Neuronal stem cell (in vitro differentiated cells): ENCODE measurements around the gene CCDC85C.

Experiments used
- DNase-seq: peaks from one replicate; pipeline ENCODE4 v3.0.0-alpha.2; 2013; ENCODE audit warnings: low spot score
- H2AFZ ChIP-seq: one replicate; pipeline ENCODE4 v1.6.1; 2013; ENCODE audit warnings: mild to moderate bottlenecking, low read length, inconsistent platforms
- H2AK5ac ChIP-seq: 2 replicates; pipeline ENCODE4 v1.6.1; 2013; ENCODE audit warnings: low read depth, mild to moderate bottlenecking, inconsistent platforms, low read length, moderate library complexity, mixed read lengths
- H2BK120ac ChIP-seq: 2 replicates; pipeline ENCODE4 v1.6.1; 2013; ENCODE audit warnings: low read depth, mild to moderate bottlenecking, inconsistent platforms, low read length, moderate library complexity, mixed read lengths
- H2BK12ac ChIP-seq: one replicate; pipeline ENCODE4 v1.6.1; 2013; ENCODE audit warnings: low read length, inconsistent platforms
- H2BK15ac ChIP-seq: 2 replicates; pipeline ENCODE4 v1.6.1; 2013; ENCODE audit warnings: mild to moderate bottlenecking, low read length, inconsistent platforms, mixed read lengths
- H2BK5ac ChIP-seq: one replicate; pipeline ENCODE4 v1.6.1; 2013; ENCODE audit warnings: inconsistent platforms, mild to moderate bottlenecking, low read length, moderate library complexity
- H3K14ac ChIP-seq: one replicate; pipeline ENCODE4 v1.6.1; 2013; ENCODE audit warnings: low read length, inconsistent platforms
- H3K18ac ChIP-seq: 2 replicates; pipeline ENCODE4 v1.6.1; 2013; ENCODE audit warnings: low read length, inconsistent platforms
- H3K23ac ChIP-seq: 2 replicates; pipeline ENCODE4 v1.6.1; 2013; ENCODE audit warnings: low read depth, mild to moderate bottlenecking, mixed read lengths, low read length, inconsistent platforms; ENCODE audit not compliant: poor library complexity
- H3K27ac ChIP-seq: replicated peaks from 3 replicates; pipeline ENCODE4 v1.5.1; 2013; ENCODE audit warnings: low read length, inconsistent platforms
- H3K27me3 ChIP-seq, 3 experiments: 2 replicates each; pipeline ENCODE4 v1.6.1; 2013; ENCODE audit warnings: low read length in 3 of 3, mild to moderate bottlenecking in 2 of 3, inconsistent platforms in 1 of 3, low read depth in 1 of 3, mixed read lengths in 1 of 3, moderate library complexity in 1 of 3; ENCODE audit not compliant: control insufficient read depth in 3 of 3, insufficient read depth in 3 of 3
- H3K36me3 ChIP-seq, 2 donors: replicated peaks in 1 of 2; 2 replicates each; pipeline ENCODE4 v1.6.1; 2013; ENCODE audit warnings: low read length in 2 of 2; ENCODE audit not compliant: control insufficient read depth in 2 of 2, insufficient read depth in 2 of 2
- H3K4ac ChIP-seq: 2 replicates; pipeline ENCODE4 v1.6.1; 2013; ENCODE audit warnings: inconsistent platforms, mild to moderate bottlenecking, low read length, moderate library complexity
- H3K4me1 ChIP-seq, 2 donors: 1 replicate in 1 of 2; 2 replicates in 1 of 2; pipeline ENCODE4 v1.6.1; 2013; ENCODE audit warnings: low read length in 2 of 2, low read depth in 1 of 2; ENCODE audit not compliant: control insufficient read depth in 2 of 2, insufficient read depth in 1 of 2
- H3K4me2 ChIP-seq: one replicate; pipeline ENCODE4 v1.6.1; 2013; ENCODE audit warnings: mild to moderate bottlenecking, low read length, inconsistent platforms; ENCODE audit not compliant: insufficient read depth, poor library complexity, severe bottlenecking
- H3K4me3 ChIP-seq, 2 donors: 2 replicates each; pipeline ENCODE4 v1.5.1; 2013; ENCODE audit warnings: low read length in 2 of 2, mild to moderate bottlenecking in 2 of 2, inconsistent platforms in 1 of 2, moderate library complexity in 1 of 2
- H3K79me1 ChIP-seq: one replicate; pipeline ENCODE4 v1.6.1; 2013; ENCODE audit warnings: low read depth, mild to moderate bottlenecking, inconsistent platforms, low read length, moderate library complexity
- H3K9ac ChIP-seq: one replicate; pipeline ENCODE4 v1.6.1; 2013; ENCODE audit warnings: mild to moderate bottlenecking, low read depth, low read length, inconsistent platforms; ENCODE audit not compliant: poor library complexity
- H3K9me3 ChIP-seq, 2 donors: replicated peaks in 1 of 2; 2 replicates each; pipeline versions ENCODE3 to v1.6.1; 2013; ENCODE audit warnings: low read length in 2 of 2, mild to moderate bottlenecking in 2 of 2, inconsistent platforms in 1 of 2, low read depth in 1 of 2, mixed read lengths in 1 of 2, moderate library complexity in 1 of 2; ENCODE audit not compliant: control insufficient read depth in 2 of 2, insufficient read depth in 1 of 2
- H4K8ac ChIP-seq: one replicate; pipeline ENCODE4 v1.6.1; 2013; ENCODE audit warnings: low read depth, mild to moderate bottlenecking, inconsistent platforms, low read length, moderate library complexity
- H4K91ac ChIP-seq: one replicate; pipeline ENCODE4 v1.6.1; 2013; ENCODE audit warnings: low read length, low read depth, mild to moderate bottlenecking, inconsistent platforms; ENCODE audit not compliant: poor library complexity
- WGBS, 2 donors: extraction: QIAGEN DNeasy Blood & Tissue Kit; methylation state at CpG; one replicate each; pipeline ENCODE4 v1.1.7; 2013; ENCODE audit warnings: missing lambda C conversion rate in 2 of 2, mixed read lengths in 1 of 2; ENCODE audit not compliant: insufficient read length in 2 of 2, insufficient replicate concordance in 1 of 2; ENCODE audit errors: extremely low coverage in 2 of 2; 5-methylcytosine and 5-hydroxymethylcytosine counted together

CCDC85C gene

GRCh38 chr14:99479160-99479905, 124.7 kb downstream of the CCDC85C start:
- Histone ChIP-seq H3K27me3 (no peaks in the 10 kb centered on the region), H3K18ac (no peak overlapping the region), H2BK5ac (no peak overlapping the region), H2BK120ac (no peak overlapping the region), H4K91ac (no peak overlapping the region), H3K4me2 (peak overlapping the region; percentile 83), H3K14ac (no peak overlapping the region), H2AK5ac (no peak overlapping the region), H3K27ac (no peak overlapping the region), H3K4me1 (peaks cover 2 to 12% of the 10 kb centered on the region in 2 donors), H3K4ac (no peak overlapping the region), H2BK15ac (no peak overlapping the region), H3K4me3 (peak overlapping the region; percentile 75 to 97), H2BK12ac (no peak overlapping the region), H3K9ac (peak overlapping the region; percentile 87), H3K9me3 (no peaks in the 10 kb centered on the region), H3K79me1 (peaks cover 5% of the 10 kb centered on the region), H4K8ac (no peak overlapping the region), H3K36me3 (no peaks in the 10 kb centered on the region), H2AFZ (peak overlapping the region; percentile 87), H3K23ac (peak overlapping the region; percentile 76)
- DNase-seq: no peak
- no CpG with 5 or more reads among the region's 18 CpGs for WGBS, 2 donors

DNA sequence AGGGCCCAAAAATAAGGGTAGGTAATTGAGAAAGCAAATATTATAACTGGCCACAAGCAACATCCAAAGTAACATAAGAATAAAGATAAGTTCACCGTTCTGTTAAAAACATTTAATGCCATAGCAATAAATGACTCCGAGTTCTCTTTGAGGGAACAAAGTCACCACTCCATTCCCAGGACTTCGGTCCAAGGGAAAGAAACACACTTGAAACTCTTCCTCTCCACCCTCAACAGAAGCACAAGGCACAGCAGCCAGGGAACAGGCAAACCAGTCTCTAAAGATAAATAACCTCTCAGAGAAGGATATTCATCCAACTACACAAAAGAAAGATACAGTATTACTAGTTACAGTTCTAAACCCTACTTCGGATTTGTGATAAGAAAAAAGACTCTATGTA, 125.9 kb downstream of the CCDC85C start:
- no peaks in the 10 kb centered on the region for H3K36me3 ChIP-seq
- H3K27ac ChIP-seq: no peak overlapping the region
- H2BK15ac ChIP-seq: no peak overlapping the region
- no peaks in the 10 kb centered on the region for H3K27me3 ChIP-seq
- no peak overlapping the region for H3K4ac ChIP-seq
- H2BK120ac ChIP-seq: no peak overlapping the region
- H3K18ac ChIP-seq: no peak overlapping the region
- no peak overlapping the region for H2BK5ac ChIP-seq
- H3K9ac ChIP-seq: no peak overlapping the region
- no peak for DNase-seq
- no peak overlapping the region for H3K4me3 ChIP-seq
- H3K79me1 ChIP-seq: peaks cover 5% of the 10 kb centered on the region
- H2AFZ ChIP-seq: no peak overlapping the region
- H2AK5ac ChIP-seq: no peak overlapping the region
- peaks cover 2 to 9% of the 10 kb centered on the region in 2 donors for H3K4me1 ChIP-seq
- H2BK12ac ChIP-seq: no peak overlapping the region
- no peak overlapping the region for H3K14ac ChIP-seq
- H3K9me3 ChIP-seq: no peaks in the 10 kb centered on the region
- H4K8ac ChIP-seq: no peak overlapping the region
- no peak overlapping the region for H3K23ac ChIP-seq
- H3K4me2 ChIP-seq: no peak overlapping the region
- WGBS, 2 donors: no CpG with 5 or more reads among the region's 4 CpGs
- no peak overlapping the region for H4K91ac ChIP-seq

DNA sequence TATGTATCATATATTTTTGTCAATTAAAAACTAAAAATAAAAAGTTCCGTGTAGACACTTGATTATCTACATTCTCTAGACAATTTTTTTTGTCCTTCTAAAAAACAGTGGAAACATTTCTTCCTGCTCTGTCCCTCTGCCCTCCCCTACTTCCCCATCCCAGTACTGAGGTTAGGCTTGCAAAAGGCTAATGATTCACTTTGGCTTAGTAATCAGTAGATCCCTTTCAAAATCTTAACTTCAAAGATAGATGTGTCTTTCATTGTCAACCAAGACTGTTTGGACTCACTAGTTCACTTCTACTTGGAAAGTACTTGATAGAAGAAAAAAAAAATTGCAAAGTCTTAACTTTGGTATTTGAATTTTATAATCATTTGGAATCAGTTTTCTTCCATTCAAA, 127.1 kb downstream of the CCDC85C start:
- no peak for DNase-seq

GRCh38 chr14:99475660-99476059, 128.3 kb downstream of the CCDC85C start:
- H3K9ac ChIP-seq: no peak overlapping the region
- no peak overlapping the region for H2AFZ ChIP-seq
- no peak overlapping the region for H4K91ac ChIP-seq
- peaks cover 0 to 7% of the 10 kb centered on the region in 2 donors for H3K4me1 ChIP-seq
- no CpG with 5 or more reads among the region's 2 CpGs for WGBS, 2 donors
- no peak overlapping the region for H3K27ac ChIP-seq
- DNase-seq: no peak
- no peak overlapping the region for H4K8ac ChIP-seq
- H3K36me3 ChIP-seq: no peaks in the 10 kb centered on the region
- H2BK15ac ChIP-seq: no peak overlapping the region
- H2BK120ac ChIP-seq: no peak overlapping the region
- H3K79me1 ChIP-seq: peaks cover 5% of the 10 kb centered on the region
- H3K27me3 ChIP-seq: no peaks in the 10 kb centered on the region
- no peak overlapping the region for H2BK5ac ChIP-seq
- H3K18ac ChIP-seq: no peak overlapping the region
- H3K23ac ChIP-seq: no peak overlapping the region
- H3K14ac ChIP-seq: no peak overlapping the region
- H2BK12ac ChIP-seq: no peak overlapping the region
- H2AK5ac ChIP-seq: no peak overlapping the region
- H3K4me3 ChIP-seq: no peak overlapping the region
- H3K4me2 ChIP-seq: no peak overlapping the region
- H3K9me3 ChIP-seq: no peaks in the 10 kb centered on the region
- H3K4ac ChIP-seq: no peak overlapping the region

More for the DNA sequence above, 127.1 kb downstream of the CCDC85C start:
- H2BK120ac ChIP-seq: no peak overlapping the region
- no peak overlapping the region for H3K27ac ChIP-seq
- no peak overlapping the region for H3K4ac ChIP-seq
- H2BK5ac ChIP-seq: no peak overlapping the region
- H3K79me1 ChIP-seq: peaks cover 5% of the 10 kb centered on the region
- H2BK15ac ChIP-seq: no peak overlapping the region
- H4K8ac ChIP-seq: no peak overlapping the region
- no peak overlapping the region for H2BK12ac ChIP-seq
- peaks cover 0 to 7% of the 10 kb centered on the region in 2 donors for H3K4me1 ChIP-seq
- no peak overlapping the region for H3K4me3 ChIP-seq
- no peak overlapping the region for H2AFZ ChIP-seq
- no peaks in the 10 kb centered on the region for H3K9me3 ChIP-seq
- H3K23ac ChIP-seq: no peak overlapping the region
- H3K18ac ChIP-seq: no peak overlapping the region
- no CpG with 5 or more reads among the region's 1 CpG for WGBS, 2 donors
- H3K36me3 ChIP-seq: no peaks in the 10 kb centered on the region
- H3K4me2 ChIP-seq: no peak overlapping the region
- H2AK5ac ChIP-seq: no peak overlapping the region
- H4K91ac ChIP-seq: no peak overlapping the region
- no peak overlapping the region for H3K9ac ChIP-seq
- no peak overlapping the region for H3K14ac ChIP-seq
- no peaks in the 10 kb centered on the region for H3K27me3 ChIP-seq
